ENCODE data around the gene EPHB2. TPM values are rescaled to one million over a fixed set of nuclear protein-coding genes. Genes with fewer than 3 reads are reported as not detected.

The EPHB2 gene
- total and polyA plus RNA-seq, 3 donors from 2014 or later: 7.7 to 9.4 (median 8.2) TPM

GRCh38 chr1:22913421-22914141, 202.9 kb downstream of the EPHB2 start:
- TF ChIP-seq CTCF (IDR thresholded peaks at IDR 0.05) (no peak), POLR2A (IDR thresholded peaks at IDR 0.05) (no peak)
- Histone ChIP-seq H3K36me3 (ENCODE audit: low read depth, missing control alignments) (no peaks in the 10 kb centered on the region), H3K9me3 (no peaks in the 10 kb centered on the region), H3K27me3 (no peaks in the 10 kb centered on the region), H3K4me1 (no peaks in the 10 kb centered on the region), H3K27ac (no peak overlapping the region), H3K4me3 (no peak overlapping the region)
- intact Hi-C loops (cut with DNase I; ENCODE audit: low total_unique reads): no loop called here
- 83 to 85% methylated on average over 24 of the region's 24 CpGs for WGBS, 2 donors
- DNase-seq: no peak

GRCh38 chr1:22914156-22914555, 203.5 kb downstream of the EPHB2 start:
- H3K4me1 ChIP-seq: no peaks in the 10 kb centered on the region
- H3K9me3 ChIP-seq: no peaks in the 10 kb centered on the region
- no peak for DNase-seq
- H3K36me3 ChIP-seq (ENCODE audit: low read depth, missing control alignments): no peaks in the 10 kb centered on the region
- H3K27me3 ChIP-seq: no peaks in the 10 kb centered on the region
- no peak overlapping the region for H3K4me3 ChIP-seq
- intact Hi-C loops (cut with DNase I; ENCODE audit: low total_unique reads): no loop called here
- no peak overlapping the region for H3K27ac ChIP-seq
- TF ChIP-seq CTCF (IDR thresholded peaks at IDR 0.05): no peak
- TF ChIP-seq POLR2A (IDR thresholded peaks at IDR 0.05): no peak
- 88 to 91% methylated on average over 8 to 10 of the region's 10 CpGs for WGBS, 2 donors

DNA sequence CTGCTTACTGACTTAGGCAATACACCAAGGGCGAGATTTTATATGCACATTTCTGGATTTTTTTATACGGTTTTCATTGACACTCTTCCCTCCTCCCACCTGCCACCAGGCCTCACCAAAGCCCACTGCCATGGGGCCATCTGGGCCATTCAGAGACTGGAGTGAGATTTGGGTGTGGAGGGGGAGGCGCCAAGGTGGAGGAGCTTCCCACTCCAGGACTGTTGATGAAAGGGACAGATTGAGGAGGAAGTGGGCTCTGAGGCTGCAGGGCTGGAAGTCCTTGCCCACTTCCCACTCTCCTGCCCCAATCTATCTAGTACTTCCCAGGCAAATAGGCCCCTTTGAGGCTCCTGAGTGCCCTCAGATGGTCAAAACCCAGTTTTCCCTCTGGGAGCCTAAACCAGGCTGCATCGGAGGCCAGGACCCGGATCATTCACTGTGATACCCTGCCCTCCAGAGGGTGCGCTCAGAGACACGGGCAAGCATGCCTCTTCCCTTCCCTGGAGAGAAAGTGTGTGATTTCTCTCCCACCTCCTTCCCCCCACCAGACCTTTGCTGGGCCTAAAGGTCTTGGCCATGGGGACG, 204.1 kb downstream of the EPHB2 start:
- H3K4me3 ChIP-seq: no peak overlapping the region
- intact Hi-C loops (cut with DNase I; ENCODE audit: low total_unique reads): no loop called here
- no peaks in the 10 kb centered on the region for H3K4me1 ChIP-seq
- H3K27ac ChIP-seq: no peak overlapping the region
- 81 to 91% methylated on average over 5 to 8 of the region's 8 CpGs for WGBS, 2 donors
- no peaks in the 10 kb centered on the region for H3K36me3 ChIP-seq (ENCODE audit: low read depth, missing control alignments)
- H3K9me3 ChIP-seq: no peaks in the 10 kb centered on the region
- TF ChIP-seq CTCF (IDR thresholded peaks at IDR 0.05) (no peak), POLR2A (IDR thresholded peaks at IDR 0.05) (no peak)
- DNase-seq: no peak
- no peaks in the 10 kb centered on the region for H3K27me3 ChIP-seq

GRCh38 chr1:22915231-22915630, 204.6 kb downstream of the EPHB2 start:
- H3K4me1 ChIP-seq: no peaks in the 10 kb centered on the region
- no peak overlapping the region for H3K4me3 ChIP-seq
- intact Hi-C loops (cut with DNase I; ENCODE audit: low total_unique reads): no loop called here
- H3K27ac ChIP-seq: no peak overlapping the region
- DNase-seq: no peak
- no peaks in the 10 kb centered on the region for H3K36me3 ChIP-seq (ENCODE audit: low read depth, missing control alignments)
- H3K27me3 ChIP-seq: no peaks in the 10 kb centered on the region
- TF ChIP-seq POLR2A (IDR thresholded peaks at IDR 0.05): no peak
- H3K9me3 ChIP-seq: no peaks in the 10 kb centered on the region
- 79 to 86% methylated on average over 7 of the region's 7 CpGs for WGBS, 2 donors

DNA sequence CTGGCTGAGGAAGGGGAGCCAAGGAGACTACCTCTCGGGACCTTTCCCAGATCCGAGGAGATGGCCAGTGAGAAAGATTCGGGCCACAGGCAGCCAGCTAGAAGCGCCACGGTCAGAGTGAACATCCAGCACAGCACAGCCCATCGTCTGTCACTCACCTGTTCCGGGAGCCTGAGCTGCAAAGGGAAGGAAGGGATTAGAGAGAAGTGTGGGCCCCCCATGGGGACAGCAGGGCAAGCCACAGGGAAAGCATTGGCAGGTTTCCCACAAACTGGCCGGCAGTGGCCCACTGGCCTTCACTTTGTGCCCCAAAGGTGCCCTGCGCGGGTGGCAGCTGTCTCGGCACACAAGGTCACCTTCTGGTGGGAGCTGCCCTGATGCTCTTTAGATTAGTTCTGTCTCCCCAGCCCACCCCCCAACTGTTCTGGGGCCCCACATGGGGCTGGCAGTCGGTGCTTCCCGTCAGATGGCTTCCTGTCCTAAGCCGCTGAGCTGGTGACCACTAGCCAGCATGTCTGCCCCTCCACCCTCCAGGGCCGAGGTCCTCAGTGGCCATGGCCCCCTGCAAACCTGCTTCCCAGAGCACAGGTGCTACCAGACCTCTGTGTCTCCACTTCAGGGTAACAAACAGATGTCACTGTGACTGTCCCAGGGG, 205.3 kb downstream of the EPHB2 start:
- intact Hi-C loops (cut with DNase I; ENCODE audit: low total_unique reads): no loop called here
- Histone ChIP-seq H3K36me3 (ENCODE audit: low read depth, missing control alignments) (no peaks in the 10 kb centered on the region), H3K9me3 (no peaks in the 10 kb centered on the region), H3K4me3 (no peak overlapping the region), H3K27me3 (no peaks in the 10 kb centered on the region), H3K4me1 (no peaks in the 10 kb centered on the region), H3K27ac (no peak overlapping the region)
- 74 to 81% methylated on average over 7 to 15 of the region's 15 CpGs for WGBS, 2 donors
- no peak for TF ChIP-seq POLR2A (IDR thresholded peaks at IDR 0.05)
- TF ChIP-seq CTCF (IDR thresholded peaks at IDR 0.05): no peak
- DNase-seq: no peak

All from testis (tissue), 3 donors.